ENCODE measurements around the gene TSFM. TPM values are rescaled to one million over a fixed set of nuclear protein-coding genes. Genes with fewer than 3 reads are reported as not detected.

The TSFM gene
- total RNA-seq, 2 experiments from 2014 or later, result 35.2 to 49.8 TPM

GRCh38 chr12:57815177-57816000, 32.8 kb downstream of the TSFM start:
- Histone ChIP-seq H3K4me2 (ENCODE audit: low read length) (no peak overlapping the region), H2AFZ (ENCODE audit: low read length) (no peak overlapping the region), H3K9me3 (ENCODE audit: low read length) (no peaks in the 10 kb centered on the region), H3K79me2 (ENCODE audit: insufficient read depth, low read depth, low read length) (no peaks in the 10 kb centered on the region), H4K20me1 (ENCODE audit: insufficient read depth, low read length) (no peaks in the 10 kb centered on the region), H3K27ac (ENCODE audit: low read depth, low read length, poor library complexity, severe bottlenecking) (no peak overlapping the region), H3K4me1 (ENCODE audit: insufficient read depth, low read length, poor library complexity, severe bottlenecking) (no peaks in the 10 kb centered on the region), H3K4me3 (ENCODE audit: low read depth, low read length, poor library complexity, severe bottlenecking) (no peak overlapping the region), H3K9me2 (ENCODE audit: insufficient read depth, low read length) (no peaks in the 10 kb centered on the region), H3K36me3 (ENCODE audit: insufficient read depth, low read length) (0 out of 2 replicates have a peak, but pooled peaks cover 6% of the 10 kb centered on the region)
- ChIA-PET POLR2A (interaction anchor here (0.5 to 0.9 kb wide), 3 partner anchors 10 to 180 kb away, joined by 3 read pairs; no protein-coding TSS in a partner anchor), CTCF (ENCODE audit: unreplicated experiment) (interaction anchor here (0.5 to 1.0 kb wide), 2 partner anchors 13 to 87 kb away, joined by 3 to 4 read pairs; no protein-coding TSS in a partner anchor)
- DNase-seq (ENCODE audit: low spot score), result no peak
- TF ChIP-seq EZH2phosphoT487 (IDR thresholded peaks at IDR 0.05; ENCODE audit: borderline replicate concordance, low read depth, low read length), result no peak
- TF ChIP-seq CTCF (conservative IDR thresholded peaks at IDR 0.05; ENCODE audit: low read length), result 0 out of 2 replicates have a peak, but pooled peaks have one; percentile 16
- BruUV-seq (replicated peaks), result no TSS peak
- intact Hi-C loops (cut with micrococcal nuclease; ENCODE audit: unreplicated experiment), result no loop called here

- no peak for TF ChIP-seq EZH2phosphoT487 (IDR thresholded peaks at IDR 0.05; ENCODE audit: borderline replicate concordance, low read depth, low read length)
- TF ChIP-seq CTCF (conservative IDR thresholded peaks at IDR 0.05; ENCODE audit: low read length), result no peak
- CTCF ChIA-PET (ENCODE audit: unreplicated experiment), result interaction anchor here (0.5 to 1.0 kb wide), 2 partner anchors 14 to 86 kb away, joined by 3 to 4 read pairs; no protein-coding TSS in a partner anchor
- intact Hi-C loops (cut with micrococcal nuclease; ENCODE audit: unreplicated experiment), result no loop called here
Observed at GRCh38 chr12:57816001-57816854, 33.6 kb downstream of the TSFM start.

More at GRCh38 chr12:57816001-57816854, 33.6 kb downstream of the TSFM start:
- no peak overlapping the region for H3K4me2 ChIP-seq (ENCODE audit: low read length)
- no peaks in the 10 kb centered on the region for H3K79me2 ChIP-seq (ENCODE audit: insufficient read depth, low read depth, low read length)
- no peaks in the 10 kb centered on the region for H3K4me1 ChIP-seq (ENCODE audit: insufficient read depth, low read length, poor library complexity, severe bottlenecking)
- no peak overlapping the region for H2AFZ ChIP-seq (ENCODE audit: low read length)
- no peak overlapping the region for H3K27ac ChIP-seq (ENCODE audit: low read depth, low read length, poor library complexity, severe bottlenecking)
- no peaks in the 10 kb centered on the region for H3K9me3 ChIP-seq (ENCODE audit: low read length)
- H3K4me3 ChIP-seq (ENCODE audit: low read depth, low read length, poor library complexity, severe bottlenecking), result no peak overlapping the region
- POLR2A ChIA-PET, result no interaction called here
- H4K20me1 ChIP-seq (ENCODE audit: insufficient read depth, low read length), result no peaks in the 10 kb centered on the region
- 0 out of 2 replicates have a peak, but pooled peaks cover 8% of the 10 kb centered on the region for H3K36me3 ChIP-seq (ENCODE audit: insufficient read depth, low read length)
- DNase-seq (ENCODE audit: low spot score), result no peak
- no peaks in the 10 kb centered on the region for H3K9me2 ChIP-seq (ENCODE audit: insufficient read depth, low read length)
- BruUV-seq (replicated peaks), result no TSS peak

Data from OCI-LY7 (cell line).